Caco-2 (cell line): ENCODE results near the gene CACNA1C. TPM values are rescaled to one million over a fixed set of nuclear protein-coding genes. Genes with fewer than 3 reads are reported as not detected.

Experiments used
- BruUV-seq: library from RNA; stranded (reverse); fragments of 400-500 nt; replicated peaks from 2 replicates; lab custom pipeline; 2021; lab: Mats Ljungman, UMichigan
- CTCF ChIA-PET: fragments of 300-600 bp; sonication (Branson Sonifier 250); formaldehyde crosslinking; loops from one replicate; lab custom pipeline; 2022; ENCODE audit warnings: antibody characterized with exemption; lab: Charles Lee
- POLR2A ChIA-PET: fragments of 300-600 bp; sonication (Branson Sonifier 250); formaldehyde crosslinking; loops from one replicate; lab custom pipeline; 2022; ENCODE audit warnings: antibody characterized with exemption; lab: Charles Lee
- DNase-seq, 2 experiments: peaks; one replicate each; pipeline versions ENCODE4 v3.0.0 to v3.0.0-alpha.2; 2020 to 2022
- H3K27me3 ChIP-seq: replicated peaks from 2 replicates; pipeline ENCODE4 v1.6.0; 2011; ENCODE audit warnings: low read length; ENCODE audit not compliant: control insufficient read depth, insufficient read depth
- H3K36me3 ChIP-seq: 2 replicates; pipeline ENCODE4 v1.5.1; 2011; ENCODE audit warnings: low read length; ENCODE audit not compliant: control insufficient read depth, insufficient read depth
- H3K4me1 ChIP-seq: fragments of 250-450 bp; sonication (Bioruptor Pico); 2 replicates; pipeline ENCODE4 v1.5.1; 2020; ENCODE audit warnings: mild to moderate bottlenecking
- H3K4me3 ChIP-seq: 2 replicates; pipeline ENCODE4 v1.5.1; 2011; ENCODE audit warnings: low read depth, mild to moderate bottlenecking, control low read depth, low read length
- H3K9me3 ChIP-seq: fragments of 250-450 bp; sonication (Bioruptor Pico); 2 replicates; pipeline ENCODE4 v1.5.1; 2020; ENCODE audit warnings: mild to moderate bottlenecking, moderate library complexity
- H3K27ac Mint-ChIP-seq: one replicate; pipeline ENCODE4 v1.8.0; 2022; ENCODE audit warnings: mixed read lengths; ENCODE audit not compliant: unreplicated experiment
- H3K27me3 Mint-ChIP-seq: one replicate; pipeline ENCODE4 v1.8.0; 2022; ENCODE audit warnings: mixed read lengths; ENCODE audit not compliant: insufficient read depth, unreplicated experiment
- H3K36me3 Mint-ChIP-seq: one replicate; pipeline ENCODE4 v1.8.0; 2022; ENCODE audit warnings: mild to moderate bottlenecking, mixed read lengths; ENCODE audit not compliant: insufficient read depth, unreplicated experiment
- H3K4me1 Mint-ChIP-seq: one replicate; pipeline ENCODE4 v1.8.0; 2022; ENCODE audit warnings: low read depth, mixed read lengths; ENCODE audit not compliant: unreplicated experiment
- H3K4me3 Mint-ChIP-seq: one replicate; pipeline ENCODE4 v1.8.0; 2022; ENCODE audit warnings: mild to moderate bottlenecking, moderate library complexity, mixed read lengths; ENCODE audit not compliant: unreplicated experiment
- H3K9me3 Mint-ChIP-seq: one replicate; pipeline ENCODE4 v1.8.0; 2022; ENCODE audit warnings: mixed read lengths; ENCODE audit not compliant: unreplicated experiment
- CTCF ChIP-seq, 2 experiments: fragments of 200-600 bp in 1 of 2; IDR thresholded peaks; 1 replicate in 1 of 2; 2 replicates in 1 of 2; pipeline versions ENCODE4 v1.5.1 to v1.8.0; 2011 to 2022; ENCODE audit warnings: antibody characterized with exemption in 1 of 2, control low read depth in 1 of 2, inconsistent platforms in 1 of 2, low read depth in 1 of 2, low read length in 1 of 2, mild to moderate bottlenecking in 1 of 2, moderate library complexity in 1 of 2; ENCODE audit not compliant: insufficient read depth in 1 of 2, severe bottlenecking in 1 of 2, unreplicated experiment in 1 of 2
- intact Hi-C: fragments of 100-400 bp; cut with micrococcal nuclease; formaldehyde crosslinking; loops from one replicate; pipeline ENCODE4 v1.10.0; 2022; ENCODE audit not compliant: unreplicated experiment
- total RNA-seq: library from RNA; stranded (reverse); gene quantifications from 2 replicates; pipeline ENCODE4 v1.2.3, GENCODE V29; 2022

CACNA1C gene
- total RNA-seq, 1 experiment from 2014 or later = not detected

DNA sequence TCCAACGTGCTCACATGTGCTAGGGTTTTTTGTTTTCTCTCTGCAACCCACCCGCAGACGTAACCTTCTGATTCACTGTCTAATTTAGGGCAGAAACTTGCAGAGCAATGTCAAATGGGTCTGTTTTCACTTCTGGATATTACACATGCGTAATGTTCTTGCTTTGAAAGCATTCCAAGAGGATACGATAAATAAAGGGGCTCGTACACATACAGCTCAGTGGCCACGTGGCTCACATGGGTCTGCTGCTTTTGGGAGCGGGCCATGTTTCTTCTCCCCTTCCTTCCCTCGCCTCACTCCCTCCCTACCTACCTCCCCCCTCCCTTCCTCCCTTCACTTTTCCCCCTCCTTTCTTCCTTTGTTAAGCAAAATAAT, 23.4 kb downstream of the CACNA1C start:
- H3K9me3 ChIP-seq = peaks cover 14% of the 10 kb centered on the region
- no peaks in the 10 kb centered on the region for H3K4me1 Mint-ChIP-seq
- no peak for DNase-seq
- H3K36me3 Mint-ChIP-seq = no peaks in the 10 kb centered on the region
- CTCF ChIA-PET = no interaction called here
- no peaks in the 10 kb centered on the region for H3K27me3 ChIP-seq
- H3K36me3 ChIP-seq = no peaks in the 10 kb centered on the region
- H3K4me3 ChIP-seq = no peak overlapping the region
- no peak for TF ChIP-seq CTCF (IDR thresholded peaks at IDR 0.05; ENCODE audit: insufficient read depth in 1 of 2, low read depth in 1 of 2, low read length in 1 of 2, severe bottlenecking in 1 of 2, unreplicated experiment in 1 of 2)
- H3K27me3 Mint-ChIP-seq = peaks cover 8% of the 10 kb centered on the region
- no peak overlapping the region for H3K4me3 Mint-ChIP-seq
- H3K9me3 Mint-ChIP-seq = peaks cover 15% of the 10 kb centered on the region
- POLR2A ChIA-PET = no interaction called here
- no TSS peak for BruUV-seq
- no peaks in the 10 kb centered on the region for H3K4me1 ChIP-seq
- intact Hi-C loops = no loop called here
- H3K27ac Mint-ChIP-seq = no peak overlapping the region

DNA sequence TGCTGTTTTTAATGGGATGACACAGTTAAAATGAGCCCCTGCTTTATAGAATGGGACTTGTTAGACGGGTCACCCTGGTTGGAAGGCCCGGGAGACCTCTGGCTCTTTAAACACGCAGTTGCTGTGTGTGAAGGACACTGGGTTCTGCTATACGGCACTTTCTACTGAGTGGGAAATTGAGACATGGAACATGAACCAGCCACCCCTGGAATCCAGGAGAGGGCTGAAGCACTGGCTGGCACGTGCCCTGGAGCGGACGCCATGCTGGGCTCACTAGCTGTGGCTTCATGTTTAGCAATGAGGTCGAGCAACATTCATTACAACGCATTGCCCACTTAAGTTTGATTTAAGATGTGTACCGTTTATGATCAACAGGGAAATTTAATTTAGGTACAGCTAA, 23.9 kb downstream of the CACNA1C start:
- Mint-ChIP-seq H3K4me1 (no peaks in the 10 kb centered on the region), H3K9me3 (peaks cover 9% of the 10 kb centered on the region), H3K36me3 (no peaks in the 10 kb centered on the region), H3K27me3 (peaks cover 8% of the 10 kb centered on the region), H3K4me3 (no peak overlapping the region), H3K27ac (no peak overlapping the region)
- DNase-seq = no peak
- intact Hi-C loops = no loop called here
- Histone ChIP-seq H3K36me3 (no peaks in the 10 kb centered on the region), H3K4me3 (no peak overlapping the region), H3K27me3 (no peaks in the 10 kb centered on the region), H3K9me3 (peaks cover 9% of the 10 kb centered on the region), H3K4me1 (no peaks in the 10 kb centered on the region)
- CTCF ChIA-PET = no interaction called here
- no peak for TF ChIP-seq CTCF (IDR thresholded peaks at IDR 0.05; ENCODE audit: insufficient read depth in 1 of 2, low read depth in 1 of 2, low read length in 1 of 2, severe bottlenecking in 1 of 2, unreplicated experiment in 1 of 2)
- POLR2A ChIA-PET = no interaction called here
- no TSS peak for BruUV-seq

DNA sequence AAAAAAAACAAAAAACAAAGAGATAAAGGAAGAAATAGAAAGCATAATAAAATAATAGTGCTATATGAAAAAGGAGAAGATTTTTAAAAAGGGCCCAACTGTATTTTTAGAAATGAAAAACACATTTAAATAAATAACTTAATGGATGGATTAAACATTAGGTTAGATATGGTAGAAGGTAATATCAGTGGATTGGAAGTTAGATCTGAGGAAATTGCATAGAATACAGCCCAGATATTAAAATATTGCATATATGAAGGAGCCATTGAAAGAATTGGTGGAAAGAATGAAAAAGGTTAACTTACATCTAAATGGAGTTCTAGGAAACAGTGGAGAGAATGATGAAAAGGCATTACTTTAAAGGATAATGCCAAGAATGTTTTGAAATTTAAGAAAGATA, 27.8 kb downstream of the CACNA1C start:
- no peaks in the 10 kb centered on the region for H3K4me1 Mint-ChIP-seq
- Histone ChIP-seq H3K27me3 (no peaks in the 10 kb centered on the region; the same call in 1 of the 2 replicates), H3K4me1 (no peaks in the 10 kb centered on the region), H3K4me3 (no peak overlapping the region), H3K9me3 (peaks cover 5% of the 10 kb centered on the region), H3K36me3 (no peaks in the 10 kb centered on the region)
- DNase-seq = no peak
- no TSS peak for BruUV-seq
- no peaks in the 10 kb centered on the region for H3K36me3 Mint-ChIP-seq
- peaks cover 21% of the 10 kb centered on the region for H3K27me3 Mint-ChIP-seq
- peaks cover 6% of the 10 kb centered on the region for H3K9me3 Mint-ChIP-seq
- no peak overlapping the region for H3K27ac Mint-ChIP-seq
- ChIA-PET CTCF (no interaction called here), POLR2A (no interaction called here)
- H3K4me3 Mint-ChIP-seq = no peak overlapping the region
- intact Hi-C loops = no loop called here
- TF ChIP-seq CTCF (IDR thresholded peaks at IDR 0.05; ENCODE audit: insufficient read depth in 1 of 2, low read depth in 1 of 2, low read length in 1 of 2, severe bottlenecking in 1 of 2, unreplicated experiment in 1 of 2) = no peak
